Endothelial cell of umbilical vein (primary cell): Measurements from ENCODE around the gene VWA7. TPM values are rescaled to one million over a fixed set of nuclear protein-coding genes. Genes with fewer than 3 reads are reported as not detected.

Source experiments
- BruUV-seq: library from RNA; stranded (reverse); fragments of 400-500 nt; replicated peaks from 2 replicates; lab custom pipeline; 2021; lab: Mats Ljungman, UMichigan
- CTCF ChIA-PET: fragments of 300-600, 350-600 bp; sonication (Branson Sonifier 250); formaldehyde crosslinking; loops from one replicate; lab custom pipeline; 2021; ENCODE audit warnings: antibody characterized with exemption, inconsistent platforms; lab: Charles Lee
- POLR2A ChIA-PET: fragments of 300-600, 350-600 bp; sonication (Branson Sonifier 250); formaldehyde crosslinking; loops from one replicate; lab custom pipeline; 2021; ENCODE audit warnings: antibody characterized with exemption, inconsistent platforms; lab: Charles Lee
- DNase-seq: peaks from one replicate; pipeline ENCODE4 v3.0.0-alpha.2; 2011; ENCODE audit warnings: low read depth, low spot score
- FAIRE-seq: peaks from 2 replicates; lab custom pipeline; 2011; peaks lifted over from hg19 to GRCh38; lab: Jason Lieb, UNC
- H2AFZ ChIP-seq: 2 replicates; pipeline ENCODE4 v1.6.0; 2012; ENCODE audit warnings: low read depth, low read length, control low read depth, inconsistent platforms
- H3K27ac ChIP-seq: 2 replicates; pipeline ENCODE4 v1.5.1; 2011; ENCODE audit warnings: low read depth, mild to moderate bottlenecking, control low read depth, low read length, moderate library complexity; ENCODE audit not compliant: insufficient read depth
- H3K27me3 ChIP-seq, 2 experiments: 2 replicates each; pipeline versions ENCODE4 v1.6.0 to v1.6.1; 2011; ENCODE audit warnings: low read length in 2 of 2, mixed read lengths in 1 of 2; ENCODE audit not compliant: control insufficient read depth in 2 of 2, insufficient read depth in 2 of 2
- H3K36me3 ChIP-seq, 2 experiments: 2 replicates in 1 of 2; 3 replicates in 1 of 2; pipeline ENCODE4 v1.5.1; 2011; ENCODE audit warnings: low read length in 2 of 2, mild to moderate bottlenecking in 1 of 2, moderate library complexity in 1 of 2; ENCODE audit not compliant: control insufficient read depth in 2 of 2, insufficient read depth in 2 of 2; ENCODE audit errors: extremely low read depth in 1 of 2
- H3K4me1 ChIP-seq: 3 replicates; pipeline ENCODE4 v1.5.1; 2011; ENCODE audit warnings: mild to moderate bottlenecking, low read length; ENCODE audit not compliant: control insufficient read depth, insufficient read depth; ENCODE audit errors: extremely low read depth
- H3K4me2 ChIP-seq: 2 replicates; pipeline ENCODE4 v1.6.1; 2011; ENCODE audit warnings: low read length, control low read depth, mixed read lengths; ENCODE audit not compliant: insufficient read depth
- H3K4me3 ChIP-seq, 3 experiments: fragments of 200-600 bp in 1 of 3; sonication (generic), shearing (Covaris generic) in 1 of 3; replicated peaks in 1 of 3; 2 replicates each; pipeline ENCODE4 v1.5.1; 2011 to 2016; ENCODE audit warnings: control low read depth in 3 of 3, low read length in 3 of 3, mild to moderate bottlenecking in 2 of 3, inconsistent platforms in 1 of 3, low read depth in 1 of 3, moderate library complexity in 1 of 3; ENCODE audit not compliant: insufficient read depth in 1 of 3
- H3K79me2 ChIP-seq: 2 replicates; pipeline ENCODE4 v1.6.0; 2012; ENCODE audit warnings: low read length, inconsistent platforms; ENCODE audit not compliant: control insufficient read depth, insufficient read depth
- H3K9ac ChIP-seq: replicated peaks from 2 replicates; pipeline ENCODE3; 2011; ENCODE audit warnings: low read length, control low read depth; ENCODE audit not compliant: insufficient read depth; ENCODE audit errors: extremely low read depth
- H3K9me1 ChIP-seq: replicated peaks from 3 replicates; pipeline ENCODE4 v1.6.0; 2011; ENCODE audit warnings: mild to moderate bottlenecking, low read length; ENCODE audit not compliant: control insufficient read depth, insufficient read depth; ENCODE audit errors: extremely low read depth
- H3K9me3 ChIP-seq: replicated peaks from 2 replicates; pipeline ENCODE4 v1.5.1; 2012; ENCODE audit warnings: low read length, inconsistent platforms; ENCODE audit not compliant: control insufficient read depth, insufficient read depth
- H4K20me1 ChIP-seq: replicated peaks from 2 replicates; pipeline ENCODE3; 2011; ENCODE audit warnings: mild to moderate bottlenecking, low read length; ENCODE audit not compliant: control insufficient read depth, insufficient read depth; ENCODE audit errors: extremely low read depth
- CTCF ChIP-seq, 2 donors: IDR thresholded peaks; 1 replicate in 1 of 2; 2 replicates in 1 of 2; pipeline ENCODE4 v1.5.1; 2011; ENCODE audit warnings: low read length in 2 of 2, mild to moderate bottlenecking in 2 of 2, moderate library complexity in 2 of 2, control low read depth in 1 of 2, inconsistent platforms in 1 of 2, low read depth in 1 of 2; ENCODE audit not compliant: insufficient read depth in 1 of 2; ENCODE audit errors: extremely low read depth in 1 of 2
- EZH2 ChIP-seq: IDR thresholded peaks from 2 replicates; pipeline ENCODE4 v1.6.1; 2012; ENCODE audit warnings: borderline replicate concordance, low read depth, mild to moderate bottlenecking, moderate library complexity, low read length, inconsistent platforms; ENCODE audit not compliant: severe bottlenecking
- FOS ChIP-seq: IDR thresholded peaks from 2 replicates; pipeline ENCODE4 v1.6.1; 2011; ENCODE audit warnings: mild to moderate bottlenecking, low read length, moderate library complexity, borderline replicate concordance; ENCODE audit not compliant: insufficient read depth
- GATA2 ChIP-seq: IDR thresholded peaks from 2 replicates; pipeline ENCODE4 v1.7.0; 2011; ENCODE audit warnings: low read depth, mild to moderate bottlenecking, moderate library complexity, mixed read lengths, low read length; ENCODE audit not compliant: insufficient read length, insufficient read depth
- JUN ChIP-seq: IDR thresholded peaks from 2 replicates; pipeline ENCODE4 v1.6.1; 2011; ENCODE audit warnings: borderline replicate concordance, low read depth; ENCODE audit not compliant: insufficient read length, insufficient read depth
- MYC ChIP-seq: IDR thresholded peaks from one replicate; pipeline ENCODE4 v1.6.1; 2011; ENCODE audit warnings: mild to moderate bottlenecking, low read depth, low read length
- POLR2A ChIP-seq: IDR thresholded peaks from 2 replicates; pipeline ENCODE4 v1.6.1; 2012; ENCODE audit warnings: low read depth, mild to moderate bottlenecking, control low read depth, low read length
- POLR2AphosphoS5 ChIP-seq: IDR thresholded peaks from 2 replicates; pipeline ENCODE4 v1.6.1; 2012; ENCODE audit warnings: low read depth, mild to moderate bottlenecking, control low read depth, low read length, moderate library complexity; ENCODE audit not compliant: insufficient read depth
- dilution Hi-C: fragments of 300-500 bp; cut with MboI; formaldehyde crosslinking; loops from one replicate; pipeline ENCODE4 v1.15.0; 2019; ENCODE audit warnings: low sequenced_read_pairs; ENCODE audit not compliant: extremely low pct_ligation_motif_present
- intact Hi-C: fragments of 100-400 bp; cut with micrococcal nuclease; formaldehyde crosslinking; loops from one replicate; pipeline ENCODE4 v1.10.0; 2022
- polyA plus RNA-seq, 4 experiments: library from polyadenylated mRNA; depleted of rRNA in 3 of 4; stranded (reverse) in 3 of 4; unstranded in 1 of 4; fragments of >200 nt; gene quantifications; 2 replicates each; pipeline versions ENCODE4 v1.2.1 to v1.2.3, GENCODE V29; 2011 to 2012; ENCODE audit warnings: missing spikeins in 1 of 4
- total RNA-seq: library from RNA; stranded (reverse); gene quantifications from 2 replicates; pipeline ENCODE4 v1.2.3, GENCODE V29; 2021
- TF ChIP-seq, protein P1 (sequence below): IDR thresholded peaks from 2 replicates; pipeline ENCODE4 v1.6.1; 2011; ENCODE audit not compliant: insufficient read depth, insufficient read length

VWA7 gene
- total and polyA plus RNA-seq, 2 donors (not counting 3 experiments of a cell fraction or from before 2014, with no cell fraction given) = 0.11 to 0.51 TPM

- FAIRE-seq = no peak
- peak overlapping the region in 2 of 3 experiments; percentile 86 to 98 for H3K4me3 ChIP-seq
- H4K20me1 ChIP-seq = no peaks in the 10 kb centered on the region
- no peaks in the 10 kb centered on the region for H3K9me3 ChIP-seq
- dilution Hi-C loops = no loop called here
- peaks cover 7 to 17% of the 10 kb centered on the region in 2 experiments for H3K36me3 ChIP-seq
- peaks cover 41% of the 10 kb centered on the region for H3K4me1 ChIP-seq
- H3K4me2 ChIP-seq = peak overlapping the region; percentile 93
- CTCF ChIA-PET = interaction anchor here (0.7 to 6.0 kb wide), 8 partner anchors 25 to 94 kb away, joined by 3 to 55 read pairs (median 3); partner anchors contain the start of genes HSPA1B, LY6G5B and VARS1
- POLR2A ChIA-PET = interaction anchor here (0.5 to 3.2 kb wide), 7 partner anchors 25 to 91 kb away, joined by 3 to 19 read pairs (median 3); partner anchors contain the start of genes HSPA1A, HSPA1B and HSPA1L
- peak overlapping the region; percentile 94 for H3K27ac ChIP-seq
- TSS peak; percentile 4 for BruUV-seq
- TF ChIP-seq POLR2AphosphoS5 = no peak
- no peak for TF ChIP-seq JUN
- TF ChIP-seq FOS = no peak
- no peak for TF ChIP-seq POLR2A
- TF ChIP-seq MYC = no peak
- TF ChIP-seq CTCF (IDR thresholded peaks at IDR 0.05; ENCODE audit: extremely low read depth in 1 of 2, insufficient read depth in 1 of 2, low read depth in 1 of 2, low read length in 2 of 2) = no peak
- no peak for TF ChIP-seq GATA2
- TF ChIP-seq EZH2 = no peak
- TF ChIP-seq, protein P1, sequence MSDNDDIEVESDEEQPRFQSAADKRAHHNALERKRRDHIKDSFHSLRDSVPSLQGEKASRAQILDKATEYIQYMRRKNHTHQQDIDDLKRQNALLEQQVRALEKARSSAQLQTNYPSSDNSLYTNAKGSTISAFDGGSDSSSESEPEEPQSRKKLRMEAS = no peak
- peak overlapping the region; percentile 8 for H2AFZ ChIP-seq
- no peaks in the 10 kb centered on the region for H3K27me3 ChIP-seq
- no peak for DNase-seq
- intact Hi-C loops = loop anchor here (10.0 kb wide), 1 partner anchor 192 kb away; the partner anchor contains the start of genes ATP6V1G2, DDX39B and NFKBIL1
- no peaks in the 10 kb centered on the region for H3K9me1 ChIP-seq
- peak overlapping the region; percentile 96 for H3K9ac ChIP-seq
- H3K79me2 ChIP-seq = peaks cover 42% of the 10 kb centered on the region
These were observed 40.3 kb downstream of the VWA7 start for GRCh38 chr6:31736768-31737314.
